Hepatic stellate cell (primary cell): ENCODE measurements around the gene GRIN1.
A peak's percentile ranks its signal among the peaks of the same experiment; 100 is the strongest.

Source experiments
- DNase-seq: peaks from one replicate; pipeline ENCODE4 v3.0.0; 2011; ENCODE audit warnings: low spot score

Gene GRIN1

GRCh38 chr9:137178939-137179630, 40.1 kb downstream of the GRIN1 start:
- no peak for DNase-seq

DNA sequence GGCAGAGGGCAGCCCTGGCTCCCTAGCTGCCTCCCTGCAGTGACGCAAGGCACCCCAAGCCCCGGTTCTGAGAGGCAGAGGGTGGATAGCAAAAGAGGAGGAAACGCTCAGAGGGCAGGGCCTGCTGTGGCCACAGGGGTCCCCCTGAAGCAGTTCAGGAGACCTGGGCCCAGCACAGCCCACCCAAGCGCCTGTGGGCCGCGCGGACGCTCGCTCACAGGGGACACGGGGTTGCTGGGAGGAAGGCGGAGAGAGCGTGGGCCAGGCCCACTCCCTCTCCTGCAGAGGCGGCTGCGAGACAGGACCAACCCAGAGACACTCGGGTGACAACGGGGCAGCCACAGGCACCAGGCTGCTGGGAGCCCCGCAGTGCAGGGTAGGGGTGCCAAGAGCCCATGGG, 40.8 kb downstream of the GRIN1 start:
- DNase-seq, result no peak

DNA sequence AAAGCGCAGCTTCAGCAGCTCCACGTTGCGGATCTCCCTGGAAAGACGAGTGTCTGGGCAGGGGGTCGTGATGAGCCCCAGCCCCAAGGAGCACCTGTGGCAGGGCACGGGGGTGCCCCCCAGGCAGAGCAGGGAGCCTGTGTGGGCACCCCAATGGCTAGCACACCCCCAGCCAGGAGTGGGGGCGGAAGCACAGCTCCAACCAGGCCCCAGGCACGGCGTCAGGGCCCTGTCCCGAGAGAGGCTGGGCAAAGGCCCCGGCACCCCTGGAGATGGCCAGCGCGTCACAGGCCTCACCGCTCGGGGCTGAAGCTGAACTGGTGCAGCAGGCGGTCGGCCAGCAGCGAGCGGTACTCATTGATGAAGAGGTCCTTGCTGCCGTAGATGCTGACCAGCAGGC, 41.5 kb downstream of the GRIN1 start:
- DNase-seq, result no peak

DNA sequence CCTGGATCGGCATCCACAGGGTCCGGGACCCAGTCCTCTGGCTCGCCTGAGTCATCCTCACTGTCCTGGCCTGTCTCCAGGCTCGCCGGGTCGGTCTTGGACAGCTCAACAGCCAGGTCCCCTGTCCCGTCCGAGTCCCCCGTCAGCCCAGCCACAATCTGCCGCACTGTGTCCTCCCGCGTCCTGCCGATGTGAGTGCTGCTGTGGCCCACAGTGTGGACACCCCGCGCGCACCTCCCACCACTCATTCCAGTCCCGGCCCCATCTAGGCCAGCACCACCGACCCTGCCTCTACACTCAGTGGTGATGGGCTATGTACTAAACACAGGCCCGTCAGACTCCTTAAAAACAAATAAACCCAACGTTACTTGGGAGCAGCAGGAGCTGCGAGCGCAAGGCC, 42.7 kb downstream of the GRIN1 start:
- no peak for DNase-seq

GRCh38 chr9:137182836-137183235, 43.9 kb downstream of the GRIN1 start:
- no peak for DNase-seq

- no peak for DNase-seq
Measured at GRCh38 chr9:137183980-137184595, 45.1 kb downstream of the GRIN1 start.

DNA sequence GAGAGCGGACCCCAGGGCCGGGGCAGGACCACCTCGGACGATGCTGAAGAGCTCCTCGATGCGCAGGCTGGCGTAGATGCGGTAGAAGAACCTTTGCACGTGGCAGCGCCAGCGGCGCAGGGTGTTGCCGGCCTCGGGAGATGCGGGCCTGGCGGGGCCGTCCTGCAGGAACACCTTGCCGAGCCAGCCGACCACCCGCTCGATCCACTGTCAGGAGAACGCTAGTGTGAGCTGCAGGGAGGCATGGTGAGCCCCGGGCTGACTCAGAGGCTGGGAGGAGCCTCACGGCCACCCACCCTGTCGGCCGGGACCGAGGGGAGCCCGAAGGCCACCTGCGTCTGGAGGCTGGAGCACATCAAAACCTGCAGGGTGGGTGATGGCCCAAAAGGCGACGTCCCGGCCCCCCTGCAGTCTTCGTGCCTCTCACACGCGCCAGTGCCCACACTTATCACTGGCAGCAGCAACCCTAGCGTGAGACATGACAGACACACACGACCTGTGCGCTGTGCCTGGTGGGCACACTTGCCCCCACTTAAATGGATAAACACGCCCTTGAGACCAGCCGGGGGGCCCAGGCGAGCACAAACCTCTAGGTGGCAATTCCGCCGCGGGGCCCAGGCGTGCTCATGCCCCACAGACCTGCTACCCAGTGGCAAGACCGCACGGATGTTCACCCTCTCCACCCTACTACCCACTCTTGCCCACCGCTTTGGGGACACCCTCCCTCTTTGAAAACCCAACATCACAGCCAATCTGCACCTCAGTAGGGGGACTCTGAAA, 46.1 kb downstream of the GRIN1 start:
- no peak for DNase-seq

GRCh38 chr9:137185921-137186320, 47.0 kb downstream of the GRIN1 start:
- DNase-seq, result no peak

GRCh38 chr9:137186385-137186784, 47.4 kb downstream of the GRIN1 start:
- no peak for DNase-seq

DNA sequence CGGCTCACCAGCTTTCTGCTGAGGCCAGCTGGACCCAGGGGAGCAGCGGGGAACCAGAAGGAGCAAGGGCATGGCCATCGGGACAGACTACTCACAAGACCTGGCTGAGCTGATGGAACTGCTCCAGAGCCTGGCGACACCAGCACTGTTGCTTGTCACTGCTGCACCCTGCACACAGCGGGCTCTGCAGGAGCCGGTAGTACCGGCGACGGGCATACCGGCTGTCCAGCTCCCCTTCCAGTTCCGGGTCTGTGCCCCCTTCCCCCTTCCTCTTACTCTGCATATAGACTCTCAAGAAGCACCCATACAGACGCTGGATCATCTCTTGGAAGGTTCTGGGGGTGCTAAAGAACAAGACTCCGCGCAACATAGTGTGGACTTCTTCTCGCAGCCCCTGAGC, 48.4 kb downstream of the GRIN1 start:
- DNase-seq, result no peak

- no peak for DNase-seq
Measured at GRCh38 chr9:137188086-137188489, 49.1 kb downstream of the GRIN1 start.

- peak; percentile 96 for DNase-seq
Measured at GRCh38 chr9:137188490-137189296, 49.7 kb downstream of the GRIN1 start, which contains the start of the genes ANAPC2 and SSNA1. ANAPC2 (minus strand) TSS chr9:137188560; CDS start chr9:137188532, 28 bp downstream. SSNA1 (plus strand) TSS chr9:137188676; CDS start chr9:137188727, 51 bp downstream.

DNA sequence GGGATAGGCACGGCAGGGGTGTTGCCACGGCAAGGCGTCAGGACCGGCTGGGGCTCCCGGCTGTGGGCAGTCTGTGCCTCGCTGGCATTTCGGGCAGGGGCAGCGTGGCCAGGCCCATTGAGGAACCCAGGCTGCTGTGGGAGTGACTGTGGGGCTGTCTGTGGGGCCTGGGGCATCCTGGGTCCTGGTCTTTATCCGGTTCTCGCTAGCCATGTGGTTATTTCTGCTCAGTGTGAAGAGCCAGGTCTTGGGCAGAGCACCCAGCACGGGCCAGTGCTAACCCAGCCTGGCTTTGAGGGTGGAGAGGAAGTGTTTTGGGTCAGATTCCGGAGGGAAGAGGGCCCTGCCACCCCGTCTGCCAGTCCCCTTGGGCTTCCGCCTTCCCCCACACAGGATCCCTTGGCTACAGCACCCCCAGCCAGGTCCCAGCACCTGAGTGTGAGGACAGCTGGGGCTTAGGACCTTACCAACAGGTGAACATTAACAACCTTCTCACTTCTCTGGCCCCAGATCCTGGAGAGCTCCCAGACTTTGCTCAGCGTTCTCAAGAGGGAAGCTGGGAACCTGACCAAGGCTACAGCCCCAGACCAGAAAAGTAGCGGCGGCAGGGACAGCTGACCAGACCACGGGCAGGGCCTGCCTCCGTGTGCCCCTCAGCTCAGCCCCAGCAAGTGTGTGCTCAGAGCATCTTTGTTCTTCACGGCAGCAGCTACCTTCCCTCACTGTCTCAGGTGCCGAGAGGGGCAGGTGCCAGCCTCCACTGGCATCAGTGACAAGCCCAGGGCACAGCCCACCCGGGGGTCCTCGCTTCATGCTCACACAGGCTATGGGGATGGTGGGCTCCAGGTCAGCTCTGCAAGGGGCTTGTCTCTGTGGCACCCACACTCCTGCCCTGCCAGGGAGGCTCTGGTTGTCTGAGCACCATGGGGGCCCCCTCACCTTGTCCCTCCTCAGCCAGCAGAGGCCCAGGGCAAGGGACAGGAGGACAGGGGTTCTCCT, 50.6 kb downstream of the GRIN1 start:
- DNase-seq, result no peak

DNA sequence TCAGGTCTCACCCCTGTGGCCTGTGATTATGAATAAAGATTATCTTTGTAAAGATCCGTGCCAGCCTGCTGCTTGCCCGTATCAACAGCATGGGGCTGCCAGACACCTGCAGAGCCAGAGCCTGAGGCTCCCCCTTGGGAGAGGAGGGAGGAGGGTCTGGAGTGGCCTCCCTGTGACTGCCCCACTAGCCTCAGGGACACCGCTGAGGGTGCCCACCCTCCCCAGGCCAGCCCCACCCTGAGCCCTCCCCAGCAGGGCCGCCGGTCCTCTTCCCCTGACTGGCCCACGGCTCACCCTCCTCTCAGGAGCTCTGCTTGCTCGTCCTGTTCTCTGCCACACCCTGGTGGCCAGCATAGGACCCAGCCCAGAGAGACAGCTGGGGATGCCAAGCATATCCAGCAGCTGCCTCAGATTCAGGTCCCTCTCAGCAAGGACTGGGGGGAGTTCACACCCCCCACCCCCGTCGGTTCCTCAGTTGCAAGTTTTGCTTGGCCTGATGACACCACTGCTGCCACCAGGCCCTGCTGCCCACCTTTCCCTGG, 51.4 kb downstream of the GRIN1 start:
- no peak for DNase-seq

DNA sequence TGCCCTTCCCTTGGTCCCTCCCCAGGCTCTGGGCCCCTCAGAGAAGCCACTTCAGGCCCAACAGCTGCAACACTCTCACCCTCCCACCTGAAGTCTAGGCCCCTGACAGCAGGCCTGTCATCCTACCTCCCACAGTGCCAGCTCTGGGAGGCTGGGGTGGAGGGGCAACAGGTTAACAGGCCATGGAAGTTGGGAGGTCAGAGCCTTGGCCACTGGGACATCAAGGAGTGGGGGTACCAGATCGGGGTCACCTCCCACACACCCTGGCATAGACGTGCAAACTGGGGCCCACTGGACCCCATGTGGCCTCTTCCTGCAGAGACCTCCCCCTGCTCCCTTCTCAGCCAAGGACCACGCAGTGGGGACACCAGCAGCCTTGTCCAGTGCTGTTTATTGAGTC, 52.3 kb downstream of the GRIN1 start:
- no peak for DNase-seq

DNA sequence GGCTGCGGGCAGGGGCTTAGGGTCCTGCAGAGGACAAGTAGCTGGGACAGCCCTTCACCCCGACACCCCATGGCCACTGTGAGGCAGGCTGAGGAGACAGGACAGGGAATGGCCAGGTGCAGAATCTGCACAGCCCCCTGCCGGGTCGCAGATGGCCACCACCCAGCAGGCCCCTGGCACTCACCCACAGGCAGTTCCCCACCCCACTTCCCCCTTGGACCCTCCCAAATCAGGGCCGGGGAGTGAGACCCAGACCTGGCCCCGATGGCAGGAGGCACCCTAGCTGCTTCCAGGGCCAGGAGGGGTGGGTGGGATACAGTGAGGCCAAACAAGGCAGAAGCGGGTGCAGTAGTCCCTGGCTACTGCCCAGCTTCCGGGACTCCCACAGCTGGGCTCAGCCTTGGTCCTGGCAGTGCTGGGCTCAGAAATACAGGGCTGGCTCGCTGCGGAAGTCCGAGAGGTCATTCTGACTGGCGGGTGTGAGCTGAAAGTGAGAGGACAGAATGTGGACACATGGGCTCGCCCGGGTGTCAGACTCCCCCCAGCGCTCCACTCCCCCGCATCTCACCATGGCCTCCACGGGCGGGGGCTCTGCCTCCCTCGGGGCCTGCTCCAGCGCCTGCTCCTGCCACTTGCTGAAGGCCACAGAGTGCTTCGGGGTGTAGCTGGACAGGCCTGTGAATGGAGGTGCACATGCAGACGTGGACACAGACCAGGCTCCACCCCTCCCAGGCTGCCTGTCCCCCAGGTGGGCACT, 52.9 kb downstream of the GRIN1 start:
- DNase-seq, result no peak

- no peak for DNase-seq
Measured at GRCh38 chr9:137192448-137192780, 53.5 kb downstream of the GRIN1 start.

DNA sequence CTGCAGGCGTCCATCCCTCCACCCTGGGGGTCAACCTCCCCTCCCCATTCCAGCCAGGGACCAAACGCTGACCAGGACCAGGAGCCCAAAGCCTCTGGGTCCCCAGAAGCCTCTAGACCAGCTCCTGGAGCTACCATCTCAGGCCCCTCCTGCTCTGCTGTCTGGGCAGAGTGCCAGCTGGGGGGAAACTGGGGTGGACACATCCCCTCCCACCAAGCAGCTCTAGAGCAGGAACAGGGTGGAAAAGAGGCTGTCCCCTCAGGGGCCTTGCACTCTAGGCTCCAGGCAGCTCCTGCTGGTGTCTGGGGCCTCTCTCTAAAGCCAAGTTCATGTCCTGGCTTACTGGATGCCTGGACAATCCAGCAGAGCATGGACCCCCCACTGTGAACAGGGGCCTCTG, 53.9 kb downstream of the GRIN1 start:
- DNase-seq, result no peak

DNA sequence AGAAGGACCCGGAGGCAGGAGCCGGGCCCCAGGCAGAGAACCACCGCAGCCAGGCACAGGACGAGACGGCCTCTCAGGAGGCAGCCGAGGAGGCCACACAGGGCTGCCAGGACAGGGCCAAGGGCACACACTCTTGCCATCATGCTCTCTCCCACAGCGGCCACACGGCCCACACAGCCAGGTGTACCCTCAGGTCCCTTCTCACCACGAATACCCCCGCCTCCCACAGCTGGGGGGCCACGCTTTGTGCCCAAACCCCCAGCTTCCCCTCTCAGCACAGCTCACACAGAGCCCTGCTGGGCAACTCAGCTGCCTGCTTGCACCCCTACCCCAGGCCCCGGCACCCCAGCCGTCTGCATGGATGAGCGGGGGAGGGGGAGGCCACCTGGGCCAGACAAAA, 54.8 kb downstream of the GRIN1 start:
- no peak for DNase-seq

DNA sequence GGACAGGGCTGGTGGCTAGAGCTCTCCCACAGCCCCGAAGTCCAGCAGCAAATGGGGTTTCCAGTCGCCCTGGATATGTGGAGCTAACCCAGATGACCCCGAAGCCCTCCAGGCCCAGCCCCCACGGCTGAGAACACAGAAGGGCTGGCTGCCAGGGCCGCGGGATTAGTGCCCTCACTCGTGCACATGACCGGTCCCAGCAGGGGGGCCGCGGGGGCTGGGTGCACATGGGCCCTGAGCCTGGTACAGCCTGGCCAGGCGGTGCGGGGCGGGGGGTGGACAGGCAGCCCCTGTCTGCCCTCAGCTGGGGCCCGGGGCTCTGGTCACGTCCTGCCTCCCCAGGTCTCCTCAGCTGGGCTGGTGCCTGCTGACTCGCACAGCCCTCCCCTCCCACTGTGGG, 55.4 kb downstream of the GRIN1 start:
- no peak for DNase-seq
